ENCODE data around the gene SPTSSA.

SPTSSA gene

GRCh38 chr14:34498684-34499412 is 36.8 kb upstream of the SPTSSA start:
- no peak overlapping the region for H3K27ac ChIP-seq
- TF ChIP-seq, protein P1, sequence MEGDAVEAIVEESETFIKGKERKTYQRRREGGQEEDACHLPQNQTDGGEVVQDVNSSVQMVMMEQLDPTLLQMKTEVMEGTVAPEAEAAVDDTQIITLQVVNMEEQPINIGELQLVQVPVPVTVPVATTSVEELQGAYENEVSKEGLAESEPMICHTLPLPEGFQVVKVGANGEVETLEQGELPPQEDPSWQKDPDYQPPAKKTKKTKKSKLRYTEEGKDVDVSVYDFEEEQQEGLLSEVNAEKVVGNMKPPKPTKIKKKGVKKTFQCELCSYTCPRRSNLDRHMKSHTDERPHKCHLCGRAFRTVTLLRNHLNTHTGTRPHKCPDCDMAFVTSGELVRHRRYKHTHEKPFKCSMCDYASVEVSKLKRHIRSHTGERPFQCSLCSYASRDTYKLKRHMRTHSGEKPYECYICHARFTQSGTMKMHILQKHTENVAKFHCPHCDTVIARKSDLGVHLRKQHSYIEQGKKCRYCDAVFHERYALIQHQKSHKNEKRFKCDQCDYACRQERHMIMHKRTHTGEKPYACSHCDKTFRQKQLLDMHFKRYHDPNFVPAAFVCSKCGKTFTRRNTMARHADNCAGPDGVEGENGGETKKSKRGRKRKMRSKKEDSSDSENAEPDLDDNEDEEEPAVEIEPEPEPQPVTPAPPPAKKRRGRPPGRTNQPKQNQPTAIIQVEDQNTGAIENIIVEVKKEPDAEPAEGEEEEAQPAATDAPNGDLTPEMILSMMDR (conservative IDR thresholded peaks at IDR 0.05) = peak; percentile 77
- no peak for TF ChIP-seq ZFX (IDR thresholded peaks at IDR 0.05)

- H3K27ac ChIP-seq = peak overlapping the region; percentile 55
Observed at GRCh38 chr14:34496679-34497513, 34.9 kb upstream of the SPTSSA start.

GRCh38 chr14:34496007-34496678 is 34.1 kb upstream of the SPTSSA start:
- peak overlapping the region; percentile 20 for H3K27ac ChIP-seq
- TF ChIP-seq ZFX (IDR thresholded peaks at IDR 0.05) = no peak
- TF ChIP-seq, protein P1 (conservative IDR thresholded peaks at IDR 0.05) = no peak

More at GRCh38 chr14:34496679-34497513, 34.9 kb upstream of the SPTSSA start:
- TF ChIP-seq, protein P1 (conservative IDR thresholded peaks at IDR 0.05) = no peak
- TF ChIP-seq ZFX (IDR thresholded peaks at IDR 0.05) = no peak

DNA sequence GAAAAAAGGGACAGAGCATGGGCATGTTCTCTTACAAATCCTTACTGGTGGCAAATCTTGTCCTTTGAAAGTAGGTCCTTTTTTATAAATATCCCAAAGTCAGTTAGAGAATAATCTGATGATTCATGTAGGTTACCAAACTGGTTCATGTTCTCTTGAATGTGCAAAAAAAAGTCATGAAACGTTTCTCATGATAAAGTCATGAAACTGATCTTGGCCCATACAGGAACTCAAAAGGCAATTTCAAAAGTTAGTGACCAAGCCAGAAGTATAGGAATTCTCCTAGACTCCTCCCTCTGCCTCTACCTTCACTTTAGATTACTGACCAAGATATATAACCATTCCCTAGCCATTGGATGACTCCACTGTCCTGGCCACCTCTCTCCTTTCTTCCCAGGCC is 27.3 kb upstream of the SPTSSA start:
- no peak overlapping the region for H3K27ac ChIP-seq
- TF ChIP-seq, protein P1 (conservative IDR thresholded peaks at IDR 0.05) = no peak
- no peak for TF ChIP-seq ZFX (IDR thresholded peaks at IDR 0.05)

GRCh38 chr14:34488528-34488927 is 26.5 kb upstream of the SPTSSA start:
- H3K27ac ChIP-seq = no peak overlapping the region
- TF ChIP-seq ZFX (IDR thresholded peaks at IDR 0.05) = no peak
- TF ChIP-seq, protein P1 (conservative IDR thresholded peaks at IDR 0.05) = no peak

GRCh38 chr14:34484726-34485125 is 22.7 kb upstream of the SPTSSA start:
- H3K27ac ChIP-seq = no peak overlapping the region
- TF ChIP-seq, protein P1 (conservative IDR thresholded peaks at IDR 0.05) = no peak
- TF ChIP-seq ZFX (IDR thresholded peaks at IDR 0.05) = no peak

All from C4-2B (cell line).